DOHH2 (cell line): ENCODE results near the gene PPIL1.

Experiments
- EZH2phosphoT487 ChIP-seq: fragments of 200-600 bp; sonication (generic); IDR thresholded peaks from 2 replicates; pipeline ENCODE4 v1.6.1; 2017; ENCODE audit warnings: borderline replicate concordance, mild to moderate bottlenecking, antibody characterized with exemption, low read length, moderate library complexity, mixed read lengths
- TF ChIP-seq, protein P1 (sequence below): fragments of 200-600 bp; sonication (generic); IDR thresholded peaks from one replicate; pipeline ENCODE4 v1.5.1; 2014; ENCODE audit warnings: antibody characterized with exemption, mild to moderate bottlenecking, low read depth, low read length; ENCODE audit not compliant: poor library complexity, severe bottlenecking

DNA sequence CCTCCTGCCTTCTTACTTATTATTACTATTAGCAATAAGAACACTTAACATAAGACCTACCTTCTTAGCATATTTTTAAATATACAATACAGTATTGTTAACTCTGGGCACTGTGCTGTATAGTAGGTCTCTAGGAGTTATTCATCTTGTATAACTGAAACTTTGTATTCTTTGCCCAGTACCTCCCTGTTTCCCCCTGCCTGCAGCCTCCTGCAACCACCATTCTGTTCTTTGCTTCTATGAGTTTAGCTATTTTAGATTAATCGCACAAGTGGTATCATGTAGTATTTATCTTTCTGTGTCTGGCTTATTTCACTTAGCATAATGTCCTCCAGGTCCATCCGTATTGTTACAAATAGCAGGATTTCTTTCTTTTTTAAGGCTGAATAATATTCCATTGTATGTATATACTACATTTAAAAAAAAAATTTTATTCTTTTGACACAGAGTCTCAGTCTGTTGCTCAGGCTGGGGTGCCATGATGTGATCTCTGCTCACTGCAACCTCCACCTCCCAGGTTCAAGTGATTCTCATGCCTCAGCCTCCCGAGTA is 15.6 kb upstream of the PPIL1 start:
- TF ChIP-seq, protein P1, sequence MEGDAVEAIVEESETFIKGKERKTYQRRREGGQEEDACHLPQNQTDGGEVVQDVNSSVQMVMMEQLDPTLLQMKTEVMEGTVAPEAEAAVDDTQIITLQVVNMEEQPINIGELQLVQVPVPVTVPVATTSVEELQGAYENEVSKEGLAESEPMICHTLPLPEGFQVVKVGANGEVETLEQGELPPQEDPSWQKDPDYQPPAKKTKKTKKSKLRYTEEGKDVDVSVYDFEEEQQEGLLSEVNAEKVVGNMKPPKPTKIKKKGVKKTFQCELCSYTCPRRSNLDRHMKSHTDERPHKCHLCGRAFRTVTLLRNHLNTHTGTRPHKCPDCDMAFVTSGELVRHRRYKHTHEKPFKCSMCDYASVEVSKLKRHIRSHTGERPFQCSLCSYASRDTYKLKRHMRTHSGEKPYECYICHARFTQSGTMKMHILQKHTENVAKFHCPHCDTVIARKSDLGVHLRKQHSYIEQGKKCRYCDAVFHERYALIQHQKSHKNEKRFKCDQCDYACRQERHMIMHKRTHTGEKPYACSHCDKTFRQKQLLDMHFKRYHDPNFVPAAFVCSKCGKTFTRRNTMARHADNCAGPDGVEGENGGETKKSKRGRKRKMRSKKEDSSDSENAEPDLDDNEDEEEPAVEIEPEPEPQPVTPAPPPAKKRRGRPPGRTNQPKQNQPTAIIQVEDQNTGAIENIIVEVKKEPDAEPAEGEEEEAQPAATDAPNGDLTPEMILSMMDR: no peak
- TF ChIP-seq EZH2phosphoT487: no peak
